K562 (cell line): ENCODE measurements around the gene NDRG3. TPM values are rescaled to one million over a fixed set of nuclear protein-coding genes. Genes with fewer than 3 reads are reported as not detected.

Source experiments
- ATAC-seq: fragments of 200-7000 bp; cut with Tn5 transposase; 3 replicates; pipeline ENCODE4 v1.9.1; 2020; ENCODE audit warnings: moderate library complexity
- BruUV-seq: library from RNA; stranded (reverse); fragments of 400-500 nt; replicated peaks from 2 replicates; lab custom pipeline; 2021; lab: Mats Ljungman, UMichigan
- CTCF ChIA-PET: fragments of 300-600 bp; formaldehyde crosslinking; extraction: SDS; loops from one replicate; lab custom pipeline; 2021; ENCODE audit warnings: low intra/inter-chr PET ratio; lab: Yijun Ruan, JAX
- POLR2A ChIA-PET: fragments of 300-600, 350-650 bp; sonication (Branson Sonifier 250); formaldehyde crosslinking; extraction: SDS; loops from one replicate; lab custom pipeline; 2021; ENCODE audit warnings: antibody characterized with exemption, inconsistent platforms; lab: Yijun Ruan, JAX
- DNase-seq, 4 experiments: peaks; one replicate each; pipeline versions ENCODE4 v3.0.0 to v3.0.0-alpha.2; 2011 to 2018; ENCODE audit warnings: low spot score in 3 of 4, mixed read lengths in 3 of 4; ENCODE audit errors: extremely low read depth in 1 of 4
- FAIRE-seq: peaks from 2 replicates; lab custom pipeline; 2011; peaks lifted over from hg19 to GRCh38; lab: Jason Lieb, UNC
- H2AFZ ChIP-seq: 2 replicates; pipeline ENCODE4 v1.6.0; 2011; ENCODE audit warnings: low read depth, low read length, control low read depth, inconsistent platforms
- H3K27ac ChIP-seq: fragments of 200-600 bp; 3 replicates; pipeline ENCODE4 v1.8.0; 2011; ENCODE audit warnings: low read depth, mild to moderate bottlenecking, control low read depth, inconsistent platforms, low read length, moderate library complexity, mixed read lengths; ENCODE audit errors: extremely low read depth
- H3K27me3 ChIP-seq, 2 experiments: fragments of 300-600 bp in 1 of 2; 2 replicates in 1 of 2; 3 replicates in 1 of 2; pipeline versions ENCODE4 v1.6.0 to v1.8.0; 2011; ENCODE audit warnings: inconsistent platforms in 2 of 2, low read length in 2 of 2, mild to moderate bottlenecking in 1 of 2, mixed read lengths in 1 of 2, moderate library complexity in 1 of 2; ENCODE audit not compliant: control insufficient read depth in 2 of 2, insufficient read depth in 2 of 2
- H3K36me3 ChIP-seq: fragments of 300-600 bp; 3 replicates; pipeline ENCODE4 v1.8.0; 2011; ENCODE audit warnings: mild to moderate bottlenecking, low read length, inconsistent platforms; ENCODE audit not compliant: control insufficient read depth, insufficient read depth
- H3K4me1 ChIP-seq, 2 experiments: fragments of 200-600 bp in 1 of 2; replicated peaks in 1 of 2; 2 replicates in 1 of 2; 3 replicates in 1 of 2; pipeline versions ENCODE4 v1.5.1 to v1.8.0; 2011; ENCODE audit warnings: inconsistent platforms in 2 of 2, low read length in 2 of 2, mild to moderate bottlenecking in 1 of 2, mixed read lengths in 1 of 2, moderate library complexity in 1 of 2; ENCODE audit not compliant: control insufficient read depth in 2 of 2, insufficient read depth in 2 of 2
- H3K4me2 ChIP-seq: 2 replicates; pipeline ENCODE4 v1.6.1; 2011; ENCODE audit warnings: low read length, control low read depth, inconsistent platforms, mixed read lengths; ENCODE audit not compliant: insufficient read depth
- H3K4me3 ChIP-seq: fragments of 200-600 bp; sonication (generic), shearing (Covaris generic); 2 replicates; pipeline ENCODE4 v1.5.1; 2016; ENCODE audit warnings: control low read depth, inconsistent platforms
- H3K79me2 ChIP-seq: fragments of 200-600 bp; 3 replicates; pipeline ENCODE4 v1.8.0; 2011; ENCODE audit warnings: low read length, inconsistent platforms; ENCODE audit not compliant: control insufficient read depth, insufficient read depth
- H3K9ac ChIP-seq, 2 experiments: 2 replicates each; pipeline versions ENCODE4 v1.6.0 to v1.6.1; 2011; ENCODE audit warnings: low read depth in 2 of 2, low read length in 2 of 2, control low read depth in 1 of 2, inconsistent platforms in 1 of 2, mild to moderate bottlenecking in 1 of 2, mixed read lengths in 1 of 2; ENCODE audit not compliant: insufficient read depth in 1 of 2
- H3K9me1 ChIP-seq: one replicate; pipeline ENCODE4 v1.6.0; 2011; ENCODE audit warnings: inconsistent platforms, mild to moderate bottlenecking, low read length, moderate library complexity; ENCODE audit not compliant: control insufficient read depth, insufficient read depth
- H3K9me3 ChIP-seq: replicated peaks from 2 replicates; pipeline ENCODE4 v1.5.1; 2011; ENCODE audit warnings: low read depth, low read length, inconsistent platforms; ENCODE audit not compliant: control insufficient read depth, insufficient read depth
- H4K20me1 ChIP-seq: replicated peaks from 2 replicates; pipeline ENCODE4 v1.6.1; 2011; ENCODE audit warnings: low read length, inconsistent platforms, mixed read lengths; ENCODE audit not compliant: control insufficient read depth, insufficient read depth
- CBX2 ChIP-seq: fragments of 200-600 bp; sonication (generic); IDR thresholded peaks from one replicate; pipeline ENCODE4 v1.6.1; 2012; ENCODE audit warnings: mild to moderate bottlenecking, low read length, inconsistent platforms; ENCODE audit not compliant: insufficient read depth, poor library complexity, severe bottlenecking
- MCM7 ChIP-seq, 2 experiments: fragments of 450-650 bp; IDR thresholded peaks; 2 replicates each; pipeline ENCODE4 v1.6.1; 2016 to 2018
- NELFE ChIP-seq: IDR thresholded peaks from 2 replicates; pipeline ENCODE4 v1.6.1; 2011; ENCODE audit warnings: mild to moderate bottlenecking; ENCODE audit not compliant: insufficient read depth, insufficient read length
- RERE ChIP-seq: sonication (generic); formaldehyde crosslinking; IDR thresholded peaks from 2 replicates; pipeline ENCODE4 v1.8.0; 2023; ENCODE audit warnings: missing genetic modification reagents, mild to moderate bottlenecking, borderline replicate concordance
- SP1 ChIP-seq: sonication (generic); formaldehyde crosslinking; IDR thresholded peaks from 2 replicates; pipeline ENCODE4 v1.8.1; 2022; ENCODE audit warnings: mild to moderate bottlenecking, missing genetic modification reagents
- ZNF143 ChIP-seq: sonication (generic); formaldehyde crosslinking; IDR thresholded peaks from 2 replicates; pipeline ENCODE4 v1.9.0; 2022; ENCODE audit warnings: mild to moderate bottlenecking, missing genetic modification reagents
- ZNF318 ChIP-seq, 2 experiments: fragments of 450-650 bp; IDR thresholded peaks; 2 replicates each; pipeline ENCODE4 v1.6.1; 2016; ENCODE audit warnings: mild to moderate bottlenecking in 2 of 2, borderline replicate concordance in 1 of 2, low read depth in 1 of 2, moderate library complexity in 1 of 2
- WGBS: fragments of 100-300 bp; shearing (Covaris generic); methylation state at CpG from one replicate; pipeline ENCODE4 v1.1.6; 2016; ENCODE audit warnings: low coverage, mixed read lengths; ENCODE audit not compliant: insufficient coverage; ENCODE audit errors: missing lambda C conversion rate; 5-methylcytosine and 5-hydroxymethylcytosine counted together
- in situ Hi-C: fragments of 300-500 bp; cut with MboI; formaldehyde crosslinking; loops from 4 replicates; pipeline ENCODE4 v1.15.0; 2018; ENCODE audit warnings: inconsistent platforms, mixed read lengths
- intact Hi-C: fragments of 100-400 bp; cut with micrococcal nuclease; formaldehyde crosslinking; loops from 2 replicates; pipeline ENCODE4 v1.14.2; 2022
- polyA plus RNA-seq, 8 experiments: library from polyadenylated mRNA; depleted of rRNA in 4 of 8; stranded (reverse) in 5 of 8; unstranded in 3 of 8; fragments of >200 nt; fragmentation: Nextera tagmentation in 2 of 8; fragmentation: Illumina TruSeq in 1 of 8; extraction: Ambion mirVana in 2 of 8; extraction: Trizol in 1 of 8; gene quantifications; 2 replicates each; pipeline versions ENCODE4 v1.2.1 to v1.2.3, GENCODE V29; 2011 to 2014; ENCODE audit warnings: inconsistent platforms in 1 of 8, missing spikeins in 1 of 8
- total RNA-seq, 7 experiments: library from RNA; depleted of rRNA in 6 of 7; stranded (reverse); fragments of >200 nt in 6 of 7; fragmentation: Illumina TruSeq in 2 of 7; extraction: Trizol in 2 of 7; gene quantifications; 2 replicates each; pipeline versions ENCODE4 v1.2.1 to v1.2.3, GENCODE V29; 2011 to 2021; ENCODE audit warnings: low replicate concordance in 1 of 7

Gene NDRG3
- total and polyA plus RNA-seq, 9 of the 15 experiments (the other 6 are each of a cell fraction or from before 2014, with no cell fraction given) = 14.6 to 39.4 (median 24.4) TPM

- Histone ChIP-seq H3K9ac (no peak overlapping the region), H3K79me2 (no peaks in the 10 kb centered on the region), H3K36me3 (peaks cover 59% of the 10 kb centered on the region), H3K9me3 (no peaks in the 10 kb centered on the region), H2AFZ (no peak overlapping the region), H3K4me2 (no peak overlapping the region), H3K9me1 (no peaks in the 10 kb centered on the region), H3K4me1 (no peaks in the 10 kb centered on the region), H3K4me3 (no peak overlapping the region), H3K27ac (no peak overlapping the region), H3K27me3 (no peaks in the 10 kb centered on the region), H4K20me1 (no peaks in the 10 kb centered on the region)
- no TSS peak for BruUV-seq
- peak; percentile 95 for FAIRE-seq
- in situ Hi-C loops = no loop called here
- peak; percentile 98 for ATAC-seq
- ChIA-PET CTCF (interaction anchor here (0.6 to 1.9 kb wide), 6 partner anchors 37 to 552 kb away, joined by 3 to 16 read pairs (median 5); no protein-coding TSS in a partner anchor), POLR2A (interaction anchor here (0.8 to 3.8 kb wide), 5 partner anchors 9 to 149 kb away, joined by 3 to 18 read pairs (median 5); partner anchors contain the start of genes NDRG3 and RAB5IF)
- WGBS = 10% methylated on average over 2 of the region's 2 CpGs
- intact Hi-C loops = loop anchor here (1.0 to 10.0 kb wide), 2 partner anchors 37 to 90 kb away; no protein-coding TSS in a partner anchor
- peak; percentile 63 to 69 (median 66) for DNase-seq
- TF ChIP-seq CBX2 (no peak), RERE (CRISPR knock-in tag) (no peak), ZNF143 (CRISPR knock-in tag) (no peak), NELFE (no peak), ZNF318 (IDR thresholded peaks at IDR 0.05; ENCODE audit: borderline replicate concordance in 1 of 2, low read depth in 1 of 2) (no peak), MCM7 (IDR thresholded peaks at IDR 0.05) (no peak), SP1 (CRISPR knock-in tag) (0 out of 2 replicates have a peak, but pooled peaks have one; percentile 22)
Measured at GRCh38 chr20:36754656-36755222, 8.8 kb upstream of the NDRG3 start.
